HFF-Myc (cell line): Measurements from ENCODE around the gene COL5A1.

Experiments
- DNase-seq: peaks from one replicate; pipeline ENCODE4 v3.0.0-alpha.2; 2011; ENCODE audit warnings: low read depth; ENCODE audit errors: extremely low read depth
- H3K4me3 ChIP-seq: replicated peaks from 2 replicates; pipeline ENCODE4 v1.5.1; 2011; ENCODE audit warnings: low read depth, mild to moderate bottlenecking, control low read depth, low read length
- CTCF ChIP-seq: IDR thresholded peaks from 2 replicates; pipeline ENCODE4 v1.5.1; 2012; ENCODE audit warnings: mild to moderate bottlenecking, low read depth, low read length, control low read depth; ENCODE audit errors: missing control alignments

COL5A1 gene

GRCh38 chr9:134891053-134891452 lies 249.4 kb downstream of the COL5A1 start:
- H3K4me3 ChIP-seq, result no peak overlapping the region
- DNase-seq, result no peak
- no peak for TF ChIP-seq CTCF

GRCh38 chr9:134891713-134892112 lies 250.1 kb downstream of the COL5A1 start:
- TF ChIP-seq CTCF, result no peak

GRCh38 chr9:134892221-134892620 lies 250.6 kb downstream of the COL5A1 start:
- TF ChIP-seq CTCF, result no peak
- no peak overlapping the region for H3K4me3 ChIP-seq
- DNase-seq, result no peak

More at GRCh38 chr9:134891713-134892112, 250.1 kb downstream of the COL5A1 start:
- no peak for DNase-seq
- H3K4me3 ChIP-seq, result no peak overlapping the region

GRCh38 chr9:134892820-134893420 lies 251.3 kb downstream of the COL5A1 start:
- no peak for DNase-seq
- no peak for TF ChIP-seq CTCF
- no peak overlapping the region for H3K4me3 ChIP-seq
